Breast epithelium (tissue), 4 donors: ENCODE results near the gene KLHL29. TPM values are rescaled to one million over a fixed set of nuclear protein-coding genes. Genes with fewer than 3 reads are reported as not detected.

ENCODE experiments used
- DNase-seq, 2 donors: peaks; one replicate each; pipeline ENCODE4 v3.0.0-alpha.2; 2019; ENCODE audit warnings: low spot score in 2 of 2
- H3K27ac ChIP-seq, 2 donors: fragments of 200-600 bp; sonication (generic) in 1 of 2; one replicate each; pipeline ENCODE4 v1.5.1; 2016 to 2019; ENCODE audit warnings: mild to moderate bottlenecking in 1 of 2
- H3K27me3 ChIP-seq, 2 donors: fragments of 200-600 bp; sonication (generic) in 1 of 2; one replicate each; pipeline versions ENCODE4 v1.5.1 to v1.6.0; 2017 to 2019; ENCODE audit warnings: control low read depth in 1 of 2, mild to moderate bottlenecking in 1 of 2
- H3K36me3 ChIP-seq: fragments of 200-600 bp; one replicate; pipeline ENCODE4 v1.5.1; 2019
- H3K4me1 ChIP-seq, 2 donors: fragments of 200-600 bp; sonication (generic); one replicate each; pipeline ENCODE4 v1.5.1; 2016 to 2019; ENCODE audit warnings: control low read depth in 1 of 2
- H3K4me3 ChIP-seq, 3 donors: fragments of 200-600 bp; sonication (generic); 1 replicate in 2 of 3; 2 replicates in 1 of 3; pipeline ENCODE4 v1.5.1; 2016 to 2019; ENCODE audit warnings: mild to moderate bottlenecking in 3 of 3, moderate library complexity in 2 of 3
- H3K9me3 ChIP-seq, 2 donors: fragments of 200-600 bp; sonication (generic) in 1 of 2; one replicate each; pipeline ENCODE4 v1.5.1; 2016 to 2019; ENCODE audit warnings: control low read depth in 1 of 2
- POLR2A ChIP-seq: fragments of 450-650 bp; IDR thresholded peaks from one replicate; pipeline ENCODE4 v1.6.1; 2016; ENCODE audit warnings: antibody characterized with exemption, mild to moderate bottlenecking, moderate library complexity
- POLR2AphosphoS5 ChIP-seq, 3 donors: sonication (generic); formaldehyde crosslinking; IDR thresholded peaks; one replicate each; pipeline ENCODE4 v1.6.1; 2017; ENCODE audit warnings: antibody characterized with exemption in 3 of 3
- intact Hi-C: fragments of 100-400 bp; cut with DNase I; formaldehyde crosslinking; loops from one replicate; pipeline ENCODE4 v1.15.1; 2023; ENCODE audit warnings: low total_unique reads
- total RNA-seq, 3 donors: library from RNA; depleted of rRNA; stranded (reverse); fragments of >200 nt; gene quantifications; one replicate each; pipeline ENCODE4 v1.1.0, GENCODE V29; 2016
- TF ChIP-seq, protein P1 (sequence below), 3 donors: fragments of 450-650 bp; IDR thresholded peaks; one replicate each; pipeline ENCODE4 v1.5.1; 2016 to 2017; ENCODE audit warnings: antibody characterized with exemption in 3 of 3, mild to moderate bottlenecking in 3 of 3, moderate library complexity in 3 of 3

The KLHL29 gene
- total RNA-seq, 3 donors from 2014 or later, result 4.5 to 20.9 (median 14.7) TPM

DNA sequence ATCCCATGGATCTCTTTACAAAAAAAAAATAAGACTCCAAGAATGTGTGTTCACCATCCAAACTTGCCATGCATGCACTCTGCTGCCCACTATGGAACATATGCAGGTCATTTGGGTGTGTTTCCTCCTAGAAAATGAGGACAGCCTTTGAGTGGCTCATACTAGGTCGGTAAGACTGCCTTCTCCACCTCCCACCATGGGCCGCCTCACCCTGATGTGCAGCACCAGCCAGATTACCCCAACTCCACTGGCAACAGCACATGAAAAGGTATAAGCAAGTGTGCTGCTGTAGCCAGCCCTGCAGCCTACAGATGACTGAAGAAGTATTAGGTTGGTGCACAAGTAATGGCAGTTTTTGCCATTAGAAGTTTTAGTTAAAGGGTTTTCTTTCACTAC is 327.8 kb downstream of the KLHL29 start:
- Histone ChIP-seq H3K36me3 (no peaks in the 10 kb centered on the region), H3K4me1 (no peaks in the 10 kb centered on the region), H3K4me3 (no peak overlapping the region), H3K27me3 (no peaks in the 10 kb centered on the region), H3K9me3 (no peaks in the 10 kb centered on the region), H3K27ac (no peak overlapping the region)
- TF ChIP-seq, protein P1, sequence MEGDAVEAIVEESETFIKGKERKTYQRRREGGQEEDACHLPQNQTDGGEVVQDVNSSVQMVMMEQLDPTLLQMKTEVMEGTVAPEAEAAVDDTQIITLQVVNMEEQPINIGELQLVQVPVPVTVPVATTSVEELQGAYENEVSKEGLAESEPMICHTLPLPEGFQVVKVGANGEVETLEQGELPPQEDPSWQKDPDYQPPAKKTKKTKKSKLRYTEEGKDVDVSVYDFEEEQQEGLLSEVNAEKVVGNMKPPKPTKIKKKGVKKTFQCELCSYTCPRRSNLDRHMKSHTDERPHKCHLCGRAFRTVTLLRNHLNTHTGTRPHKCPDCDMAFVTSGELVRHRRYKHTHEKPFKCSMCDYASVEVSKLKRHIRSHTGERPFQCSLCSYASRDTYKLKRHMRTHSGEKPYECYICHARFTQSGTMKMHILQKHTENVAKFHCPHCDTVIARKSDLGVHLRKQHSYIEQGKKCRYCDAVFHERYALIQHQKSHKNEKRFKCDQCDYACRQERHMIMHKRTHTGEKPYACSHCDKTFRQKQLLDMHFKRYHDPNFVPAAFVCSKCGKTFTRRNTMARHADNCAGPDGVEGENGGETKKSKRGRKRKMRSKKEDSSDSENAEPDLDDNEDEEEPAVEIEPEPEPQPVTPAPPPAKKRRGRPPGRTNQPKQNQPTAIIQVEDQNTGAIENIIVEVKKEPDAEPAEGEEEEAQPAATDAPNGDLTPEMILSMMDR (IDR thresholded peaks at IDR 0.05), result no peak
- no peak for TF ChIP-seq POLR2A
- TF ChIP-seq POLR2AphosphoS5 (IDR thresholded peaks at IDR 0.05), result no peak
- no peak for DNase-seq
- intact Hi-C loops, result no loop called here

DNA sequence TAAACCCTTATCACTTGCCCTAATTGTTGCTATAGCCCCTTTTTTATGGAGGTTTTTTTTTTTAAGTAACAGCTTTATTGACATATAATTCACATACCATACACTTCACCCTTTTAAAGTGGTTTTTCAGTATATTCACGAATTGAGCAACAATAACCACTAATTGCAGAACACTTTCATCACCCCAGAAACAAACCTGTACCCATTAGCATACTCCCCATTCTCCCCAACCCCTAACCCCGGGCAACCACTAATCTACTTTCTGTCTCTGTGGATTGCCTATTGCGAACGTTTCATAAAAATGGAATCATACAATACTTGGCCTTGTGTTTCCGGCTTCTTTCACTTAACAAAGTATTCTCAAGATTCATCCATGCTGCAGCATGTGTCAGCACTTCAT is 328.4 kb downstream of the KLHL29 start:
- TF ChIP-seq POLR2A, result no peak
- TF ChIP-seq POLR2AphosphoS5 (IDR thresholded peaks at IDR 0.05), result no peak
- TF ChIP-seq, protein P1 (IDR thresholded peaks at IDR 0.05), result no peak

DNA sequence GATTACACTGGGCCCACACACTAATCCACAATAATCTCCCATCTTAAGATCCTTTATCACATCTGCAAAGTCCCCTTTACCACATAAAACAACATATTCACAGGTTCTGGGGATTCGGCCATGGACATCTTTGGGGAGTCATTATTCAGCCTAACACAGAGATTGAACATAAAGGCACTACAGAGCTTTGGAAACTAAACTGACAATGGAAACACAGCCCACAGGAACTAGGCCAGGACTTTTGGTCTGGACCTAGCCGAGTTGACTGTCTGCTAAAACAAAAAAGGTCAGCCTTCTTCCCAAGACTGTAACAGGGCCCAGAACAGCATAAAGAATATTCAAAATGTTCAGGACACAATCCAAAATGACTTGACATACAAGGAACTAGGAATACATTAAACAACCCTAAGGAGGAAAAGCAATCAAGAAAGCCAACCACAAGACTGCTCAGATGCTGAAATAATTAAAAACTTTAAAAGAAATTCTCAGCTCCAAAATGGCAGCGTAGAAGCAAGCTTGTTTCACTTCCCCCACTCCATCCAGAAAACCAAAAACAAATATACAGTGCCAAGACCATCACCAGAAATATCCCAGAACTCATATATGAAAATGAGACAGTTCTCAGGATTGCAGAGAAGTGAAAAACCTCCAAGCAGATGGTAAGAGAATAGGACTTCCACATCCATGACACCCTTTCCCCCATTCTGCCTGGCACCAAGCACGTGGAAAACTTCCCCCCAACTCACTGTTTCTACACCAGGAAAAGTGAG is 334.1 kb downstream of the KLHL29 start:
- no peak overlapping the region for H3K4me3 ChIP-seq
- TF ChIP-seq POLR2AphosphoS5 (IDR thresholded peaks at IDR 0.05) (no peak), POLR2A (no peak)
- TF ChIP-seq, protein P1 (IDR thresholded peaks at IDR 0.05), result no peak
- H3K36me3 ChIP-seq, result no peaks in the 10 kb centered on the region
- no peak for DNase-seq
- peaks cover 4 to 15% of the 10 kb centered on the region in 2 donors for H3K9me3 ChIP-seq
- no peaks in the 10 kb centered on the region for H3K4me1 ChIP-seq
- intact Hi-C loops, result no loop called here
- no peak overlapping the region for H3K27ac ChIP-seq
- no peaks in the 10 kb centered on the region for H3K27me3 ChIP-seq

More for the DNA sequence above, 328.4 kb downstream of the KLHL29 start:
- Histone ChIP-seq H3K27me3 (no peaks in the 10 kb centered on the region), H3K4me3 (no peak overlapping the region), H3K4me1 (no peaks in the 10 kb centered on the region), H3K9me3 (no peaks in the 10 kb centered on the region), H3K36me3 (no peaks in the 10 kb centered on the region), H3K27ac (no peak overlapping the region)
- DNase-seq, result no peak
- intact Hi-C loops, result no loop called here

DNA sequence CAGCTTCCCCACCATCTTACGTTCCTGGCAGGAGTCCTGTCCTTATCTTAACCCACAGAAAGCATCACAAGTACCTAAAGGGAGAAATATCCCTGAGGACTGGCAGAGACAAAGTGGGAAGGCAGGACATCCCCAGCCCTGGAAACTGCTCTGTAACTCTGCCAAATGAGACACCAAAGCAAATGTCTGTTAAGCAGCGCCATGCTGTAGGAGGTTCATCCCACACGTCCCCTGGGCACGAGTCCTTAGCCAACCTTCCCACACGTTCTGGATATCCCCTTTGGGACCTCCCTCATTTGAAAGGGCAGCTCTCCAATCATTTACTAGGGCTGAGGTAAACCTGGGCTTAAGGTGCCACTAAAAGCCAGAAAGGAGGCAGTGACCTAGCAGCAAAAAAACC is 334.7 kb downstream of the KLHL29 start:
- TF ChIP-seq POLR2A, result no peak
- no peak for TF ChIP-seq POLR2AphosphoS5 (IDR thresholded peaks at IDR 0.05)
- TF ChIP-seq, protein P1 (IDR thresholded peaks at IDR 0.05), result no peak
- intact Hi-C loops, result no loop called here
- H3K27me3 ChIP-seq, result no peaks in the 10 kb centered on the region
- peaks cover 4 to 15% of the 10 kb centered on the region in 2 donors for H3K9me3 ChIP-seq
- no peak for DNase-seq
- H3K4me3 ChIP-seq, result no peak overlapping the region
- H3K4me1 ChIP-seq, result no peaks in the 10 kb centered on the region
- no peak overlapping the region for H3K27ac ChIP-seq
- H3K36me3 ChIP-seq, result no peaks in the 10 kb centered on the region

DNA sequence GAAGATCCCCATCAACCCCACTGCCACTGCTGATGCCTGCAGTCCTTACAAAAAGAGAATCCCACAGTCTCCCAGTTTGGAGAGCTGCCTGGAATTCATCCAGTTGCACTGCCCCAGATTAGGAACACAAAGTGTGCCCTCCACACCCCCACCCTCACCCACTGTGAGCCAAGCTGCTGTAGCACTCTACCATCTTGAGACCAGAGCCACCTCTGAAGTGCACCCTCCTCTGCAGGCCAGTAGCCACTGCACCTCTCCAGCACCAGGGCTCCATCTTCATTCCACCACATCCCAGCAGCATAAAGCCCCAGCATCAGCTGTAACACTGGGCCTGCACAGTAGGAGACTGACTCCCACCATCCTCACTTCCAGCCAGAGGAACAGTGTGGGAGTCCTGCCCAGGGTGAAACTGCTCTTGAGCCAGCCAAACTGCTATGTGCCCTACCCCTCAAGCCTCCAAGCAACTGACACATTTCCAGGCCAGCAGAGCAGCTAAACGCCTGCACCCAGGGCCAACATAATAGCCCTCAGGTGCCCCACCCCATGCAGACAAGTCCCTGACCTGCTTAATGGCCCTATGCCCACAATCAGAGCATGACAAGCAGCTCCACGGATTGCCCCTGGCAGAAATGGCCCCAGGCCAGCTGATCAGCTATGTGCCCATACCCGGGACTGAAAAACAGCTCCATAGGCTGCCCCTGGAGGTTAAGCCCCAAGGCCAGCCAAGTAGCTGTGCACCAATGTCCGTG is 335.9 kb downstream of the KLHL29 start:
- no peak overlapping the region for H3K27ac ChIP-seq
- intact Hi-C loops, result no loop called here
- H3K9me3 ChIP-seq, result peaks cover 4 to 15% of the 10 kb centered on the region in 2 donors
- no peaks in the 10 kb centered on the region for H3K36me3 ChIP-seq
- no peak overlapping the region for H3K4me3 ChIP-seq
- no peak for DNase-seq
- no peaks in the 10 kb centered on the region for H3K27me3 ChIP-seq
- H3K4me1 ChIP-seq, result no peaks in the 10 kb centered on the region
- TF ChIP-seq POLR2AphosphoS5 (IDR thresholded peaks at IDR 0.05) (no peak), POLR2A (no peak)
- TF ChIP-seq, protein P1 (IDR thresholded peaks at IDR 0.05), result no peak
